HEK293 (cell line): ENCODE data around the gene P2RX6.

ENCODE experiments used
- CTCF ChIA-PET: fragments of 350-600 bp; formaldehyde crosslinking; extraction: SDS; loops from one replicate; lab custom pipeline; 2021; ENCODE audit warnings: antibody characterized with exemption; lab: Yijun Ruan, JAX
- POLR2A ChIA-PET: fragments of 300-600 bp; formaldehyde crosslinking; extraction: SDS; loops from one replicate; lab custom pipeline; 2020; ENCODE audit warnings: antibody characterized with exemption, inconsistent platforms; lab: Yijun Ruan, JAX
- H3K27ac ChIP-seq: fragments of 200-500 bp; sonication (Bioruptor generic); 2 replicates; pipeline ENCODE4 v1.5.1; 2014; ENCODE audit warnings: low read depth, low read length, control low read depth, inconsistent platforms; ENCODE audit errors: extremely low read depth
- H3K36me3 ChIP-seq, 2 experiments: fragments of 200-500 bp in 1 of 2; sonication (Bioruptor generic) in 1 of 2; 1 replicate in 1 of 2; 2 replicates in 1 of 2; pipeline ENCODE4 v1.5.1; 2014 to 2017; ENCODE audit warnings: inconsistent platforms in 2 of 2, low read length in 2 of 2; ENCODE audit not compliant: control insufficient read depth in 2 of 2, insufficient read depth in 1 of 2
- H3K4me1 ChIP-seq: fragments of 200-500 bp; sonication (Bioruptor generic); 2 replicates; pipeline ENCODE4 v1.5.1; 2014; ENCODE audit warnings: mild to moderate bottlenecking, low read length, inconsistent platforms; ENCODE audit not compliant: control insufficient read depth, insufficient read depth
- H3K4me3 ChIP-seq: 2 replicates; pipeline ENCODE4 v1.5.1; 2011; ENCODE audit warnings: low read depth, mild to moderate bottlenecking, control low read depth, low read length, moderate library complexity
- H3K9me3 ChIP-seq: fragments of 200-500 bp; sonication (Bioruptor generic); 2 replicates; pipeline ENCODE4 v1.5.1; 2014; ENCODE audit warnings: low read depth, low read length, inconsistent platforms; ENCODE audit not compliant: control insufficient read depth, insufficient read depth
- EGR2 ChIP-seq: fragments of 450-650 bp; formaldehyde crosslinking; IDR thresholded peaks from 2 replicates; pipeline ENCODE4 v1.5.1; 2016; ENCODE audit warnings: low read depth, missing biosample characterization, missing genetic modification characterization
- PATZ1 ChIP-seq: fragments of 450-650 bp; formaldehyde crosslinking; IDR thresholded peaks from 2 replicates; pipeline ENCODE4 v1.5.1; 2016; ENCODE audit warnings: missing biosample characterization, missing genetic modification characterization
- ZBTB20 ChIP-seq: fragments of 450-650 bp; formaldehyde crosslinking; IDR thresholded peaks from 2 replicates; pipeline ENCODE4 v1.5.1; 2016; ENCODE audit warnings: missing biosample characterization, missing genetic modification characterization
- ZFHX2 ChIP-seq: fragments of 450-650 bp; formaldehyde crosslinking; conservative IDR thresholded peaks from 2 replicates; pipeline ENCODE4 v1.5.1; 2016; ENCODE audit warnings: missing biosample characterization, missing genetic modification characterization
- ZIC2 ChIP-seq: fragments of 450-650 bp; formaldehyde crosslinking; IDR thresholded peaks from 2 replicates; pipeline ENCODE4 v1.5.1; 2016; ENCODE audit warnings: missing biosample characterization, missing genetic modification characterization
- ZNF239 ChIP-seq: fragments of 450-650 bp; formaldehyde crosslinking; IDR thresholded peaks from 2 replicates; pipeline ENCODE4 v1.5.1; 2016; ENCODE audit warnings: missing biosample characterization, missing genetic modification characterization
- ZNF398 ChIP-seq: fragments of 450-650 bp; formaldehyde crosslinking; IDR thresholded peaks from 2 replicates; pipeline ENCODE4 v1.5.1; 2017; ENCODE audit warnings: missing biosample characterization, missing genetic modification characterization
- ZNF621 ChIP-seq: fragments of 450-650 bp; formaldehyde crosslinking; IDR thresholded peaks from 2 replicates; pipeline ENCODE4 v1.5.1; 2017; ENCODE audit warnings: missing biosample characterization, missing genetic modification characterization
- ZNF626 ChIP-seq: fragments of 450-650 bp; sonication (Bioruptor Pico); formaldehyde crosslinking; IDR thresholded peaks from 2 replicates; pipeline ENCODE4 v1.5.1; 2018; ENCODE audit warnings: missing biosample characterization, missing genetic modification characterization, inconsistent platforms
- ZNF639 ChIP-seq: fragments of 450-650 bp; formaldehyde crosslinking; IDR thresholded peaks from 2 replicates; pipeline ENCODE4 v1.5.1; 2016; ENCODE audit warnings: missing biosample characterization, missing genetic modification characterization
- ZNF692 ChIP-seq: fragments of 450-650 bp; formaldehyde crosslinking; IDR thresholded peaks from 2 replicates; pipeline ENCODE4 v1.5.1; 2016; ENCODE audit warnings: missing biosample characterization, missing genetic modification characterization
- ZNF777 ChIP-seq: fragments of 450-650 bp; formaldehyde crosslinking; IDR thresholded peaks from 2 replicates; pipeline ENCODE4 v1.5.1; 2017; ENCODE audit warnings: missing biosample characterization, missing genetic modification characterization, borderline replicate concordance
- ZNF785 ChIP-seq: fragments of 450-650 bp; formaldehyde crosslinking; IDR thresholded peaks from 2 replicates; pipeline ENCODE4 v1.5.1; 2016; ENCODE audit warnings: missing biosample characterization, missing genetic modification characterization
- ZSCAN18 ChIP-seq: fragments of 450-650 bp; formaldehyde crosslinking; IDR thresholded peaks from 2 replicates; pipeline ENCODE4 v1.5.1; 2016; ENCODE audit warnings: missing biosample characterization, missing genetic modification characterization

Gene P2RX6

GRCh38 chr22:21014726-21015465 is at the start of gene P2RX6:
TSS of gene P2RX6 (plus strand) at chr22:21015165. CDS start at chr22:21015175, 10 bp downstream.
- H3K36me3 ChIP-seq, result no peaks in the 10 kb centered on the region
- no peaks in the 10 kb centered on the region for H3K9me3 ChIP-seq
- no peak within 1 kb of the TSS for H3K27ac ChIP-seq
- H3K4me3 ChIP-seq, result peak within 1 kb of the TSS; percentile 33
- POLR2A ChIA-PET, result interaction anchor here (0.9 to 1.7 kb wide), 4 partner anchors 12 to 33 kb away, joined by 3 to 7 read pairs (median 6); partner anchors contain the start of genes LZTR1 and THAP7
- no peak for TF ChIP-seq ZIC2 (tag by site-specific recombination)
- TF ChIP-seq ZNF639 (tag by site-specific recombination), result no peak
- no peak for TF ChIP-seq ZNF785 (tag by site-specific recombination)
- peak; percentile 53 for TF ChIP-seq ZFHX2 (tag by site-specific recombination)
- TF ChIP-seq EGR2 (tag by site-specific recombination), result peak; percentile 77
- peak; percentile 56; the same call in 1 of the 2 replicates for TF ChIP-seq ZNF398 (tag by site-specific recombination)
- TF ChIP-seq ZBTB20, result no peak
- TF ChIP-seq ZNF239, result no peak
- no peak for TF ChIP-seq PATZ1
- TF ChIP-seq ZNF777 (tag by site-specific recombination), result no peak
- no peak for TF ChIP-seq ZSCAN18
- no peak for TF ChIP-seq ZNF692 (tag by site-specific recombination)
- no peak for TF ChIP-seq ZNF626
- TF ChIP-seq ZNF621 (tag by site-specific recombination), result no peak
- TF ChIP-seq, all 188 proteins: peak for 3
- CTCF ChIA-PET, result interaction anchor here (0.6 to 1.7 kb wide), 5 partner anchors 55 to 705 kb away, joined by 3 to 5 read pairs (median 3); no protein-coding TSS in a partner anchor
- H3K4me1 ChIP-seq, result no peaks in the 10 kb centered on the region
